ENCODE results near the gene SMG7. TPM values are rescaled to one million over a fixed set of nuclear protein-coding genes. Genes with fewer than 3 reads are reported as not detected.

The SMG7 gene
- total RNA-seq, 1 experiment from 2014 or later, result 65.2 TPM

- ChIA-PET POLR2A (no interaction called here), CTCF (interaction anchor here (0.6 kb wide), 1 partner anchor 85 kb away, joined by 3 read pairs; no protein-coding TSS in a partner anchor)
- no peaks in the 10 kb centered on the region for H3K36me3 ChIP-seq (ENCODE audit: control insufficient read depth, insufficient read depth, low read length)
- H3K4me1 ChIP-seq (ENCODE audit: control insufficient read depth, insufficient read depth, low read length), result no peaks in the 10 kb centered on the region
- no peak overlapping the region for H3K27ac ChIP-seq (ENCODE audit: low read length)
- no peak for TF ChIP-seq TCF7L2 (IDR thresholded peaks at IDR 0.05; ENCODE audit: low read depth, low read length)
- no peak for TF ChIP-seq CTCF (IDR thresholded peaks at IDR 0.05)
- TF ChIP-seq REST (IDR thresholded peaks at IDR 0.05; ENCODE audit: insufficient read depth in 1 of 2, low read depth in 2 of 2, low read length in 1 of 2), result no peak
- no peak for TF ChIP-seq SIN3A (IDR thresholded peaks at IDR 0.05; ENCODE audit: borderline replicate concordance, insufficient read depth, low read depth, low read length)
- TF ChIP-seq POLR2AphosphoS5 (IDR thresholded peaks at IDR 0.05; ENCODE audit: low read depth, low read length), result no peak
- no peak for ATAC-seq
- no peaks in the 10 kb centered on the region for H3K9me3 ChIP-seq (ENCODE audit: control insufficient read depth, insufficient read depth, low read depth, low read length)
- BruUV-seq (replicated peaks), result no TSS peak
- DNase-seq (ENCODE audit: low read depth, low spot score), result no peak
- H3K4me3 ChIP-seq (ENCODE audit: low read depth in 2 of 2, low read length in 2 of 2), result no peak overlapping the region
- intact Hi-C loops (cut with micrococcal nuclease; ENCODE audit: unreplicated experiment) (no loop called here), in situ Hi-C loops (cut with HindIII; ENCODE audit: low pct_unique_long_range_greater_than_20kb, low sequenced_read_pairs) (no loop called here)
- peaks cover 6% of the 10 kb centered on the region; the same call in 1 of the 2 replicates for H3K27me3 ChIP-seq (ENCODE audit: control insufficient read depth, insufficient read depth, low read length)
These were observed 127.8 kb downstream of the SMG7 start for GRCh38 chr1:183600136-183600535.

DNA sequence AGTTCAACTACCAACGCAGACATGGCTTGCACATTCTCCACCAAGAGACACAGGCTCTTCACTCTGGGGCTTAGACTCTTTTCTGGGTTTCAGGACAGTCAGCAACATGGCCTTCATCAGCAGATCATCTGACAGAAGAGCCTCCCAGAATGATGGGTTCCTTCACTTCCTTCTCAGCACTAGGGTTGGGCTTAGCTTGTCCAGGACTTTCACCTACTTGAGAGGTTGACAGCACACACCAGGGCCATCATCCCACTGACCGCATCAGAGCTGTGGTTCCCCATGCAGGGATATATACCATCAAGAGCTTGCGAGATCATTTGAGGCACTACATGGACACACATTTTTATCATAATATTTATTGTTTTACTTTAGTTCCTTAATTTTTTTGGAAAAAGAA is 128.3 kb downstream of the SMG7 start:
- no peak for DNase-seq (ENCODE audit: low read depth, low spot score)
- intact Hi-C loops (cut with micrococcal nuclease; ENCODE audit: unreplicated experiment) (no loop called here), in situ Hi-C loops (cut with HindIII; ENCODE audit: low pct_unique_long_range_greater_than_20kb, low sequenced_read_pairs) (no loop called here)
- BruUV-seq (replicated peaks), result no TSS peak
- Histone ChIP-seq H3K27ac (ENCODE audit: low read length) (no peak overlapping the region), H3K4me3 (ENCODE audit: low read depth in 2 of 2, low read length in 2 of 2) (no peak overlapping the region), H3K27me3 (ENCODE audit: control insufficient read depth, insufficient read depth, low read length) (peaks cover 5% of the 10 kb centered on the region; the same call in 1 of the 2 replicates), H3K4me1 (ENCODE audit: control insufficient read depth, insufficient read depth, low read length) (no peaks in the 10 kb centered on the region), H3K36me3 (ENCODE audit: control insufficient read depth, insufficient read depth, low read length) (no peaks in the 10 kb centered on the region), H3K9me3 (ENCODE audit: control insufficient read depth, insufficient read depth, low read depth, low read length) (no peaks in the 10 kb centered on the region)
- POLR2A ChIA-PET, result no interaction called here
- ATAC-seq, result no peak
- TF ChIP-seq REST (IDR thresholded peaks at IDR 0.05; ENCODE audit: insufficient read depth in 1 of 2, low read depth in 2 of 2, low read length in 1 of 2) (no peak), SIN3A (IDR thresholded peaks at IDR 0.05; ENCODE audit: borderline replicate concordance, insufficient read depth, low read depth, low read length) (no peak)
- CTCF ChIA-PET, result no interaction called here
